GM23338 (cell line): Measurements from ENCODE around the gene MRPS5. TPM values are rescaled to one million over a fixed set of nuclear protein-coding genes. Genes with fewer than 3 reads are reported as not detected.

Experiments used
- ATAC-seq: fragments of 200-7000 bp; cut with Tn5 transposase; 3 replicates; pipeline ENCODE4 v1.9.1; 2020
- DNase-seq: peaks from one replicate; pipeline ENCODE4 v3.0.0-alpha.2; 2015; ENCODE audit warnings: low spot score
- H2AFZ ChIP-seq: fragments of 200-600 bp; sonication (generic); 2 replicates; pipeline ENCODE4 v1.8.0; 2016; ENCODE audit warnings: antibody characterized with exemption, mild to moderate bottlenecking, moderate library complexity
- H3F3A ChIP-seq: fragments of 200-600 bp; sonication (generic); replicated peaks from 2 replicates; pipeline ENCODE4 v1.8.0; 2017; ENCODE audit warnings: antibody characterized with exemption, mixed run types, low read depth
- H3K27ac ChIP-seq: fragments of 200-600 bp; sonication (generic); 2 replicates; pipeline ENCODE4 v1.6.1; 2016; ENCODE audit warnings: low read depth
- H3K27me3 ChIP-seq: fragments of 200-600 bp; sonication (generic); 2 replicates; pipeline ENCODE4 v1.8.0; 2016; ENCODE audit warnings: mild to moderate bottlenecking, mixed run types, moderate library complexity; ENCODE audit not compliant: insufficient read depth
- H3K36me3 ChIP-seq: fragments of 200-600 bp; sonication (generic); 2 replicates; pipeline ENCODE4 v1.8.0; 2016; ENCODE audit warnings: mild to moderate bottlenecking; ENCODE audit not compliant: insufficient read depth
- H3K4me1 ChIP-seq: fragments of 200-600 bp; sonication (generic); 2 replicates; pipeline ENCODE4 v1.8.0; 2016; ENCODE audit warnings: mild to moderate bottlenecking, moderate library complexity; ENCODE audit not compliant: insufficient read depth
- H3K4me2 ChIP-seq: fragments of 200-600 bp; sonication (generic); 2 replicates; pipeline ENCODE4 v1.7.1; 2017; ENCODE audit warnings: mixed run types
- H3K4me3 ChIP-seq: fragments of 200-600 bp; sonication (generic); 2 replicates; pipeline ENCODE4 v1.6.1; 2016; ENCODE audit warnings: mixed run types
- H3K79me2 ChIP-seq: fragments of 200-600 bp; sonication (generic); replicated peaks from 2 replicates; pipeline ENCODE4 v1.8.0; 2017; ENCODE audit warnings: mild to moderate bottlenecking; ENCODE audit not compliant: insufficient read depth
- H3K9me2 ChIP-seq: fragments of 200-600 bp; sonication (generic); 2 replicates; pipeline ENCODE4 v1.8.0; 2017; ENCODE audit not compliant: insufficient read depth
- H4K20me1 ChIP-seq: fragments of 200-600 bp; sonication (generic); replicated peaks from 2 replicates; pipeline ENCODE4 v1.8.0; 2017; ENCODE audit warnings: mild to moderate bottlenecking; ENCODE audit not compliant: insufficient read depth
- H3K27ac Mint-ChIP-seq: 2 replicates; pipeline ENCODE4 v1.8.0; 2020; ENCODE audit warnings: inconsistent platforms, mild to moderate bottlenecking, moderate library complexity, mixed read lengths
- H3K27me3 Mint-ChIP-seq: 3 replicates; pipeline ENCODE4 v1.8.0; 2022; ENCODE audit warnings: low read depth, mild to moderate bottlenecking, moderate library complexity, mixed read lengths, inconsistent platforms; ENCODE audit not compliant: insufficient read depth, poor library complexity
- H3K36me3 Mint-ChIP-seq: 3 replicates; pipeline ENCODE4 v1.8.0; 2021; ENCODE audit warnings: low read depth, mild to moderate bottlenecking, inconsistent platforms, moderate library complexity, mixed read lengths
- H3K4me1 Mint-ChIP-seq: 3 replicates; pipeline ENCODE4 v1.8.0; 2020; ENCODE audit warnings: mild to moderate bottlenecking, inconsistent platforms, mixed read lengths
- H3K4me3 Mint-ChIP-seq: 3 replicates; pipeline ENCODE4 v1.8.0; 2021; ENCODE audit warnings: moderate library complexity, mild to moderate bottlenecking, inconsistent platforms, mixed read lengths
- H3K9me3 Mint-ChIP-seq: 3 replicates; pipeline ENCODE4 v1.8.0; 2020; ENCODE audit warnings: moderate library complexity, mild to moderate bottlenecking, inconsistent platforms, mixed read lengths
- CREB1 ChIP-seq: fragments of 250-450 bp; sonication (Bioruptor Pico); IDR thresholded peaks from 2 replicates; pipeline ENCODE4 v1.5.0; 2020; ENCODE audit warnings: low read depth, mild to moderate bottlenecking, moderate library complexity
- EZH2 ChIP-seq: fragments of 200-600 bp; sonication (generic); IDR thresholded peaks from one replicate; pipeline ENCODE4 v1.8.0; 2017; ENCODE audit warnings: antibody characterized with exemption, mild to moderate bottlenecking, low read depth; ENCODE audit not compliant: unreplicated experiment
- JUNB ChIP-seq: IDR thresholded peaks from one replicate; pipeline ENCODE4 v1.6.1; 2016; ENCODE audit warnings: antibody characterized with exemption; ENCODE audit not compliant: unreplicated experiment
- NANOG ChIP-seq: IDR thresholded peaks from 2 replicates; pipeline ENCODE4 v1.6.1; 2016; ENCODE audit warnings: antibody characterized with exemption, borderline replicate concordance
- POLR2AphosphoS5 ChIP-seq: IDR thresholded peaks from 2 replicates; pipeline ENCODE4 v1.6.1; 2016; ENCODE audit warnings: antibody characterized with exemption, low read depth
- STAT1 ChIP-seq: IDR thresholded peaks from one replicate; pipeline ENCODE4 v1.6.1; 2016; ENCODE audit warnings: antibody characterized with exemption; ENCODE audit not compliant: unreplicated experiment
- ZNF114 ChIP-seq: fragments of 250-450 bp; sonication (Bioruptor Pico); IDR thresholded peaks from 2 replicates; pipeline ENCODE4 v1.5.0; 2020; ENCODE audit warnings: mild to moderate bottlenecking, moderate library complexity
- ZNF331 ChIP-seq: fragments of 250-450 bp; sonication (Bioruptor Pico); IDR thresholded peaks from 2 replicates; pipeline ENCODE4 v1.5.0; 2020; ENCODE audit warnings: low read depth, mild to moderate bottlenecking, moderate library complexity
- polyA plus RNA-seq: library from polyadenylated mRNA; unstranded; fragments of >200 nt; fragmentation: Nextera tagmentation; extraction: Ambion mirVana; gene quantifications from 2 replicates; pipeline ENCODE4 v1.2.1, GENCODE V29; 2016
- total RNA-seq: library from RNA; depleted of rRNA; stranded (reverse); fragments of >200 nt; shearing (Covaris generic); gene quantifications from 2 replicates; pipeline ENCODE4 v1.2.3, GENCODE V29; 2014
- TF ChIP-seq, protein P1 (sequence below): fragments of 250-450 bp; sonication (Bioruptor Pico); IDR thresholded peaks from 2 replicates; pipeline ENCODE4 v1.5.0; 2020; ENCODE audit warnings: mild to moderate bottlenecking, moderate library complexity
- TF ChIP-seq, protein P2 (sequence below): IDR thresholded peaks from 2 replicates; pipeline ENCODE4 v1.6.1; 2016; ENCODE audit warnings: antibody characterized with exemption
- TF ChIP-seq, protein P3 (sequence below), 2 experiments: fragments of 200-600 bp in 1 of 2; sonication (generic) in 1 of 2; conservative IDR thresholded peaks; 2 replicates each; pipeline versions ENCODE4 v1.5.1 to v1.6.1; 2016 to 2017; ENCODE audit warnings: antibody characterized with exemption in 2 of 2, low read depth in 2 of 2, mild to moderate bottlenecking in 2 of 2, moderate library complexity in 1 of 2
- TF ChIP-seq, protein P4 (sequence below): IDR thresholded peaks from one replicate; pipeline ENCODE4 v1.6.1; 2018; ENCODE audit warnings: antibody characterized with exemption; ENCODE audit not compliant: unreplicated experiment

MRPS5 gene
- total and polyA plus RNA-seq, 2 experiments from 2014 or later = 51.9 to 79.0 TPM

DNA sequence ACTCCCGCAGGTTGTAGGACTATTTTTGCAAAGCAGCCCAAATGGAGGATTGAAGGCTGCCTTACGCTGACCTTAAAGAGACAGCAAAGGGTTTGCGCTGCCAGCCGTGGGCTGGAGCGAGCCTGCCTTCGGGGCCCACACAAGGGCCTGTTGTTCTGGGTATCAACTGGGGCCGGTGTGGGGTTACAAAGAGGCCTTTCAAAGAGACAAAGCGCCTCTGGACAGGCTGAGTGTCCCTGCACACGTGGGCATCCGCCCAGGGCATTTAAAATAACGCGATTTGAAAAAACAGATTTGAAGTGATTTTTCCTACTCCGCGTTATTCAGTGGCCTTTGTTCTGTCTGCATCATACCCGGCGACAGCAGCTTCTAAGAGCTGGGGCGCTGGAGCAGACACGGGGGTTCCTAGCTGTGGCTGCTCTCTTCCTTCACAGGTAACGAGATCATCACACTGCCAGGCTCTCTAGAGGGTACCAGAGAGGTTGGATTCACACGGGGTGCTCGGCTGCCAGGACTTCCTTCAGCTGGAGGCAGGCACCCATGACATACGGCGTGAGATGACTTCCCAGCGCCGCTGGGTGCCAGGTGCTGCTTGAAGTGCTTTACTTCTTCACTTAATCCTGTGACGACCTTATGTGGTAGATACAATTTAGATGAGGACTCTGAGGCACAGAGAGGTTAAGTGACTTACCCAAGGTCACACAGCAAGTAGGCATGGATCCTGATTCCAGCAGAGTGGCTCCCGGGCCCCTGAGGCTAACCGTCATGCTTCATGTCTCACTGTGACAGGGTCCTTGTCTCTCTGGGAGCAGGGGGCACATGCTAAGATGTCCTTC lies 63.9 kb downstream of the MRPS5 start:
- no peak for TF ChIP-seq EZH2
- TF ChIP-seq ZNF331 (CRISPR knock-in tag) = no peak
- TF ChIP-seq, protein P1, sequence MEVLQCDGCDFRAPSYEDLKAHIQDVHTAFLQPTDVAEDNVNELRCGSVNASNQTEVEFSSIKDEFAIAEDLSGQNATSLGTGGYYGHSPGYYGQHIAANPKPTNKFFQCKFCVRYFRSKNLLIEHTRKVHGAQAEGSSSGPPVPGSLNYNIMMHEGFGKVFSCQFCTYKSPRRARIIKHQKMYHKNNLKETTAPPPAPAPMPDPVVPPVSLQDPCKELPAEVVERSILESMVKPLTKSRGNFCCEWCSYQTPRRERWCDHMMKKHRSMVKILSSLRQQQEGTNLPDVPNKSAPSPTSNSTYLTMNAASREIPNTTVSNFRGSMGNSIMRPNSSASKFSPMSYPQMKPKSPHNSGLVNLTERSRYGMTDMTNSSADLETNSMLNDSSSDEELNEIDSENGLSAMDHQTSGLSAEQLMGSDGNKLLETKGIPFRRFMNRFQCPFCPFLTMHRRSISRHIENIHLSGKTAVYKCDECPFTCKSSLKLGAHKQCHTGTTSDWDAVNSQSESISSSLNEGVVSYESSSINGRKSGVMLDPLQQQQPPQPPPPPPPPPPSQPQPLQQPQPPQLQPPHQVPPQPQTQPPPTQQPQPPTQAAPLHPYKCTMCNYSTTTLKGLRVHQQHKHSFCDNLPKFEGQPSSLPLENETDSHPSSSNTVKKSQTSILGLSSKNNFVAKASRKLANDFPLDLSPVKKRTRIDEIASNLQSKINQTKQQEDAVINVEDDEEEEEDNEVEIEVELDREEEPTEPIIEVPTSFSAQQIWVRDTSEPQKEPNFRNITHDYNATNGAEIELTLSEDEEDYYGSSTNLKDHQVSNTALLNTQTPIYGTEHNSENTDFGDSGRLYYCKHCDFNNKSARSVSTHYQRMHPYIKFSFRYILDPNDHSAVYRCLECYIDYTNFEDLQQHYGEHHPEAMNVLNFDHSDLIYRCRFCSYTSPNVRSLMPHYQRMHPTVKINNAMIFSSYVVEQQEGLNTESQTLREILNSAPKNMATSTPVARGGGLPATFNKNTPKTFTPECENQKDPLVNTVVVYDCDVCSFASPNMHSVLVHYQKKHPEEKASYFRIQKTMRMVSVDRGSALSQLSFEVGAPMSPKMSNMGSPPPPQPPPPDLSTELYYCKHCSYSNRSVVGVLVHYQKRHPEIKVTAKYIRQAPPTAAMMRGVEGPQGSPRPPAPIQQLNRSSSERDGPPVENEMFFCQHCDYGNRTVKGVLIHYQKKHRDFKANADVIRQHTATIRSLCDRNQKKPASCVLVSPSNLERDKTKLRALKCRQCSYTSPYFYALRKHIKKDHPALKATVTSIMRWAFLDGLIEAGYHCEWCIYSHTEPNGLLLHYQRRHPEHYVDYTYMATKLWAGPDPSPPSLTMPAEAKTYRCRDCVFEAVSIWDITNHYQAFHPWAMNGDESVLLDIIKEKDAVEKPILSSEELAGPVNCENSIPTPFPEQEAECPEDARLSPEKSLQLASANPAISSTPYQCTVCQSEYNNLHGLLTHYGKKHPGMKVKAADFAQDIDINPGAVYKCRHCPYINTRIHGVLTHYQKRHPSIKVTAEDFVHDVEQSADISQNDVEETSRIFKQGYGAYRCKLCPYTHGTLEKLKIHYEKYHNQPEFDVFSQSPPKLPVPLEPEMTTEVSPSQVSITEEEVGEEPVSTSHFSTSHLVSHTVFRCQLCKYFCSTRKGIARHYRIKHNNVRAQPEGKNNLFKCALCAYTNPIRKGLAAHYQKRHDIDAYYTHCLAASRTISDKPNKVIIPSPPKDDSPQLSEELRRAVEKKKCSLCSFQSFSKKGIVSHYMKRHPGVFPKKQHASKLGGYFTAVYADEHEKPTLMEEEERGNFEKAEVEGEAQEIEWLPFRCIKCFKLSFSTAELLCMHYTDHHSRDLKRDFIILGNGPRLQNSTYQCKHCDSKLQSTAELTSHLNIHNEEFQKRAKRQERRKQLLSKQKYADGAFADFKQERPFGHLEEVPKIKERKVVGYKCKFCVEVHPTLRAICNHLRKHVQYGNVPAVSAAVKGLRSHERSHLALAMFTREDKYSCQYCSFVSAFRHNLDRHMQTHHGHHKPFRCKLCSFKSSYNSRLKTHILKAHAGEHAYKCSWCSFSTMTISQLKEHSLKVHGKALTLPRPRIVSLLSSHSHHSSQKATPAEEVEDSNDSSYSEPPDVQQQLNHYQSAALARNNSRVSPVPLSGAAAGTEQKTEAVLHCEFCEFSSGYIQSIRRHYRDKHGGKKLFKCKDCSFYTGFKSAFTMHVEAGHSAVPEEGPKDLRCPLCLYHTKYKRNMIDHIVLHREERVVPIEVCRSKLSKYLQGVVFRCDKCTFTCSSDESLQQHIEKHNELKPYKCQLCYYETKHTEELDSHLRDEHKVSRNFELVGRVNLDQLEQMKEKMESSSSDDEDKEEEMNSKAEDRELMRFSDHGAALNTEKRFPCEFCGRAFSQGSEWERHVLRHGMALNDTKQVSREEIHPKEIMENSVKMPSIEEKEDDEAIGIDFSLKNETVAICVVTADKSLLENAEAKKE (CRISPR knock-in tag) = no peak
- TF ChIP-seq, protein P2, sequence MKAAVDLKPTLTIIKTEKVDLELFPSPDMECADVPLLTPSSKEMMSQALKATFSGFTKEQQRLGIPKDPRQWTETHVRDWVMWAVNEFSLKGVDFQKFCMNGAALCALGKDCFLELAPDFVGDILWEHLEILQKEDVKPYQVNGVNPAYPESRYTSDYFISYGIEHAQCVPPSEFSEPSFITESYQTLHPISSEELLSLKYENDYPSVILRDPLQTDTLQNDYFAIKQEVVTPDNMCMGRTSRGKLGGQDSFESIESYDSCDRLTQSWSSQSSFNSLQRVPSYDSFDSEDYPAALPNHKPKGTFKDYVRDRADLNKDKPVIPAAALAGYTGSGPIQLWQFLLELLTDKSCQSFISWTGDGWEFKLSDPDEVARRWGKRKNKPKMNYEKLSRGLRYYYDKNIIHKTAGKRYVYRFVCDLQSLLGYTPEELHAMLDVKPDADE = no peak
- TF ChIP-seq ZNF114 (CRISPR knock-in tag) = no peak
- TF ChIP-seq NANOG = no peak
- no peak for TF ChIP-seq POLR2AphosphoS5
- TF ChIP-seq, protein P3, sequence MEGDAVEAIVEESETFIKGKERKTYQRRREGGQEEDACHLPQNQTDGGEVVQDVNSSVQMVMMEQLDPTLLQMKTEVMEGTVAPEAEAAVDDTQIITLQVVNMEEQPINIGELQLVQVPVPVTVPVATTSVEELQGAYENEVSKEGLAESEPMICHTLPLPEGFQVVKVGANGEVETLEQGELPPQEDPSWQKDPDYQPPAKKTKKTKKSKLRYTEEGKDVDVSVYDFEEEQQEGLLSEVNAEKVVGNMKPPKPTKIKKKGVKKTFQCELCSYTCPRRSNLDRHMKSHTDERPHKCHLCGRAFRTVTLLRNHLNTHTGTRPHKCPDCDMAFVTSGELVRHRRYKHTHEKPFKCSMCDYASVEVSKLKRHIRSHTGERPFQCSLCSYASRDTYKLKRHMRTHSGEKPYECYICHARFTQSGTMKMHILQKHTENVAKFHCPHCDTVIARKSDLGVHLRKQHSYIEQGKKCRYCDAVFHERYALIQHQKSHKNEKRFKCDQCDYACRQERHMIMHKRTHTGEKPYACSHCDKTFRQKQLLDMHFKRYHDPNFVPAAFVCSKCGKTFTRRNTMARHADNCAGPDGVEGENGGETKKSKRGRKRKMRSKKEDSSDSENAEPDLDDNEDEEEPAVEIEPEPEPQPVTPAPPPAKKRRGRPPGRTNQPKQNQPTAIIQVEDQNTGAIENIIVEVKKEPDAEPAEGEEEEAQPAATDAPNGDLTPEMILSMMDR (conservative IDR thresholded peaks at IDR 0.05; ENCODE audit: low read depth in 2 of 2) = no peak
- no peak for TF ChIP-seq CREB1 (CRISPR knock-in tag)
- TF ChIP-seq STAT1 = no peak
- no peak for TF ChIP-seq JUNB
- TF ChIP-seq, protein P4, sequence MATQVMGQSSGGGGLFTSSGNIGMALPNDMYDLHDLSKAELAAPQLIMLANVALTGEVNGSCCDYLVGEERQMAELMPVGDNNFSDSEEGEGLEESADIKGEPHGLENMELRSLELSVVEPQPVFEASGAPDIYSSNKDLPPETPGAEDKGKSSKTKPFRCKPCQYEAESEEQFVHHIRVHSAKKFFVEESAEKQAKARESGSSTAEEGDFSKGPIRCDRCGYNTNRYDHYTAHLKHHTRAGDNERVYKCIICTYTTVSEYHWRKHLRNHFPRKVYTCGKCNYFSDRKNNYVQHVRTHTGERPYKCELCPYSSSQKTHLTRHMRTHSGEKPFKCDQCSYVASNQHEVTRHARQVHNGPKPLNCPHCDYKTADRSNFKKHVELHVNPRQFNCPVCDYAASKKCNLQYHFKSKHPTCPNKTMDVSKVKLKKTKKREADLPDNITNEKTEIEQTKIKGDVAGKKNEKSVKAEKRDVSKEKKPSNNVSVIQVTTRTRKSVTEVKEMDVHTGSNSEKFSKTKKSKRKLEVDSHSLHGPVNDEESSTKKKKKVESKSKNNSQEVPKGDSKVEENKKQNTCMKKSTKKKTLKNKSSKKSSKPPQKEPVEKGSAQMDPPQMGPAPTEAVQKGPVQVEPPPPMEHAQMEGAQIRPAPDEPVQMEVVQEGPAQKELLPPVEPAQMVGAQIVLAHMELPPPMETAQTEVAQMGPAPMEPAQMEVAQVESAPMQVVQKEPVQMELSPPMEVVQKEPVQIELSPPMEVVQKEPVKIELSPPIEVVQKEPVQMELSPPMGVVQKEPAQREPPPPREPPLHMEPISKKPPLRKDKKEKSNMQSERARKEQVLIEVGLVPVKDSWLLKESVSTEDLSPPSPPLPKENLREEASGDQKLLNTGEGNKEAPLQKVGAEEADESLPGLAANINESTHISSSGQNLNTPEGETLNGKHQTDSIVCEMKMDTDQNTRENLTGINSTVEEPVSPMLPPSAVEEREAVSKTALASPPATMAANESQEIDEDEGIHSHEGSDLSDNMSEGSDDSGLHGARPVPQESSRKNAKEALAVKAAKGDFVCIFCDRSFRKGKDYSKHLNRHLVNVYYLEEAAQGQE = no peak
- Mint-ChIP-seq H3K4me1 (peaks cover 9% of the 10 kb centered on the region), H3K9me3 (no peaks in the 10 kb centered on the region), H3K27me3 (peaks cover 22% of the 10 kb centered on the region), H3K27ac (no peak overlapping the region), H3K4me3 (no peak overlapping the region), H3K36me3 (no peaks in the 10 kb centered on the region)
- Histone ChIP-seq H4K20me1 (no peaks in the 10 kb centered on the region), H3K27me3 (no peaks in the 10 kb centered on the region), H3K36me3 (no peaks in the 10 kb centered on the region), H3F3A (no peaks in the 10 kb centered on the region), H3K4me3 (no peak overlapping the region), H3K4me1 (peaks cover 4% of the 10 kb centered on the region), H3K79me2 (no peaks in the 10 kb centered on the region), H3K27ac (no peak overlapping the region), H2AFZ (0 out of 2 replicates have a peak overlapping the region, but pooled peaks have one; percentile 38), H3K9me2 (no peaks in the 10 kb centered on the region), H3K4me2 (no peak overlapping the region)
- DNase-seq (no peak), ATAC-seq (no peak)
